Hair follicular keratinocyte (primary cell): Measurements from ENCODE around the gene ELMO2. TPM values are rescaled to one million over a fixed set of nuclear protein-coding genes. Genes with fewer than 3 reads are reported as not detected.

Experiments
- total RNA-seq: library from RNA; depleted of rRNA; stranded (reverse); fragments of >200 nt; gene quantifications from 2 replicates; pipeline ENCODE4 v1.2.3, GENCODE V29; 2015

ELMO2 gene
- total RNA-seq = 24.4 and 28.6 TPM in 2 replicates

GRCh38 chr20:46406200-46406985, at the start of gene ELMO2:
Gene ELMO2, minus strand, starts transcription at chr20:46406615. Its CDS starts 12,133 bp downstream, at chr20:46394482.

Other genes starting within 250 kb of the ELMO2 start
- gene CDH22, start 98.1 kb downstream of the ELMO2 start, total RNA-seq = not detected in 2 replicates
- 1.1 and 2.7 TPM in 2 replicates for gene ZNF334, start 106.9 kb upstream of the ELMO2 start, total RNA-seq
- not detected in 2 replicates for gene OCSTAMP, start 144.0 kb upstream of the ELMO2 start, total RNA-seq
- 7.9 and 9.2 TPM in 2 replicates for gene SLC13A3, start 244.8 kb upstream of the ELMO2 start, total RNA-seq